ENCODE data around the gene CFB. TPM values are rescaled to one million over a fixed set of nuclear protein-coding genes. Genes with fewer than 3 reads are reported as not detected.

Gene CFB
- polyA plus RNA-seq, 1 of the 3 experiments (the other 2 are of a cell fraction): 42.1 TPM

DNA sequence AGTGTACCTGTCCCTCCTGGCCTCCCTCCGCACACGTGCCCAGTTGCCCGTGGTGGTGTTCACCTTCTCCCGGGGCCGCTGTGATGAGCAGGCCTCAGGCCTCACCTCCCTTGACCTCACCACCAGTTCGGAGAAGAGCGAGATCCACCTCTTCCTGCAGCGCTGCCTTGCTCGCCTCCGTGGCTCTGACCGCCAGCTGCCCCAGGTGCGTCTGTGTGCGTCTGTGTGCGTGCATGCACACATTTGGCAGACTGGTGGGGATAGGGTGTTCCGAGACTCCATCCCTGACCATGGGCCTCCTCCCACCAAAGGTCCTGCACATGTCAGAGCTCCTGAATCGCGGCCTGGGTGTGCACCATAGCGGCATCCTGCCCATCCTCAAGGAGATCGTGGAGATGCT lies 18.0 kb downstream of the CFB start:
- ChIA-PET POLR2A (no interaction called here), CTCF (interaction anchor here (1.0 kb wide), 1 partner anchor 12 kb away, joined by 7 read pairs; no protein-coding TSS in a partner anchor)
- Histone ChIP-seq H3K9ac (no peak overlapping the region), H2AFZ (ENCODE audit: low read depth) (no peak overlapping the region), H3K27ac (ENCODE audit: low read depth in 2 of 2, low read length in 1 of 2) (no peak overlapping the region), H3F3A (replicated peaks; ENCODE audit: insufficient read depth) (no peaks in the 10 kb centered on the region), H4K20me1 (ENCODE audit: insufficient read depth) (no peaks in the 10 kb centered on the region), H3K4me2 (no peak overlapping the region), H3K4me3 (ENCODE audit: low read depth in 2 of 2, low read length in 1 of 2) (no peak overlapping the region), H3K79me2 (ENCODE audit: insufficient read depth) (peaks cover 21% of the 10 kb centered on the region), H3K9me2 (no peaks in the 10 kb centered on the region), H3K36me3 (replicated peaks in 1 of 2; ENCODE audit: control insufficient read depth in 1 of 2, insufficient read depth in 2 of 2, low read length in 1 of 2) (peaks cover 36 to 83% of the 10 kb centered on the region in 2 experiments), H3K27me3 (ENCODE audit: insufficient read depth) (no peaks in the 10 kb centered on the region), H3K9me3 (no peaks in the 10 kb centered on the region), H3K4me1 (ENCODE audit: control insufficient read depth in 1 of 2, insufficient read depth in 2 of 2, low read depth in 1 of 2, low read length in 1 of 2) (peaks cover 0 to 11% of the 10 kb centered on the region in 2 experiments; a peak in 2 of 4 replicates)
- no peak for TF ChIP-seq POLR2AphosphoS5 (IDR thresholded peaks at IDR 0.05; ENCODE audit: low read depth, low read length)
- TF ChIP-seq, protein P1, sequence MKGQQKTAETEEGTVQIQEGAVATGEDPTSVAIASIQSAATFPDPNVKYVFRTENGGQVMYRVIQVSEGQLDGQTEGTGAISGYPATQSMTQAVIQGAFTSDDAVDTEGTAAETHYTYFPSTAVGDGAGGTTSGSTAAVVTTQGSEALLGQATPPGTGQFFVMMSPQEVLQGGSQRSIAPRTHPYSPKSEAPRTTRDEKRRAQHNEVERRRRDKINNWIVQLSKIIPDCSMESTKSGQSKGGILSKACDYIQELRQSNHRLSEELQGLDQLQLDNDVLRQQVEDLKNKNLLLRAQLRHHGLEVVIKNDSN (IDR thresholded peaks at IDR 0.05; ENCODE audit: borderline replicate concordance, low read depth): no peak
- 95% methylated on average over 19 of the region's 19 CpGs for WGBS (ENCODE audit: low lambda C conversion rate)
- DNase-seq: no peak

DNA sequence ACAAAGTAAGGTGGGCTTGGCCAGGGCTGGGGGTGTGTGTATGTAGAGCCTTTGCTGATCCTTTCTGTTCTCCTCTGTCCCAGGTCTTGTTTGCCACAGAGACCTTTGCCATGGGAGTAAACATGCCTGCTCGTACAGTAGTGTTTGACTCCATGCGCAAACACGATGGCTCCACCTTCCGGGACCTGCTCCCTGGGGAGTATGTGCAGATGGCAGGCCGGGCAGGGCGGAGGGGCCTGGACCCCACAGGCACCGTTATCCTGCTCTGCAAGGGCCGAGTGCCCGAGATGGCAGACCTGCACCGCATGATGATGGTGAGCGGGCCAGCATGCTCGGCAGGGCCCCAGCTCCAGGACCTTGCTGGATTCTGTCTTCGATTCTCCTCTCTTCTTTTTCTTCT lies 19.8 kb downstream of the CFB start:
- WGBS (ENCODE audit: low lambda C conversion rate): 95% methylated on average over 13 of the region's 13 CpGs
- Histone ChIP-seq H2AFZ (ENCODE audit: low read depth) (no peak overlapping the region), H3K4me3 (ENCODE audit: low read depth in 2 of 2, low read length in 1 of 2) (no peak overlapping the region), H3K4me2 (no peak overlapping the region), H4K20me1 (ENCODE audit: insufficient read depth) (no peaks in the 10 kb centered on the region), H3K4me1 (ENCODE audit: control insufficient read depth in 1 of 2, insufficient read depth in 2 of 2, low read depth in 1 of 2, low read length in 1 of 2) (peaks cover 5 to 10% of the 10 kb centered on the region in 2 experiments; a peak in 1 of 4 replicates), H3K9ac (no peak overlapping the region), H3K9me2 (no peaks in the 10 kb centered on the region), H3K79me2 (ENCODE audit: insufficient read depth) (peaks cover 11% of the 10 kb centered on the region; the same call in 1 of the 2 replicates), H3K9me3 (no peaks in the 10 kb centered on the region), H3K27me3 (ENCODE audit: insufficient read depth) (no peaks in the 10 kb centered on the region), H3F3A (replicated peaks; ENCODE audit: insufficient read depth) (peaks cover 3% of the 10 kb centered on the region), H3K27ac (ENCODE audit: low read depth in 2 of 2, low read length in 1 of 2) (no peak overlapping the region), H3K36me3 (replicated peaks in 1 of 2; ENCODE audit: control insufficient read depth in 1 of 2, insufficient read depth in 2 of 2, low read length in 1 of 2) (peaks cover 31 to 90% of the 10 kb centered on the region in 2 experiments)
- TF ChIP-seq, protein P2, sequence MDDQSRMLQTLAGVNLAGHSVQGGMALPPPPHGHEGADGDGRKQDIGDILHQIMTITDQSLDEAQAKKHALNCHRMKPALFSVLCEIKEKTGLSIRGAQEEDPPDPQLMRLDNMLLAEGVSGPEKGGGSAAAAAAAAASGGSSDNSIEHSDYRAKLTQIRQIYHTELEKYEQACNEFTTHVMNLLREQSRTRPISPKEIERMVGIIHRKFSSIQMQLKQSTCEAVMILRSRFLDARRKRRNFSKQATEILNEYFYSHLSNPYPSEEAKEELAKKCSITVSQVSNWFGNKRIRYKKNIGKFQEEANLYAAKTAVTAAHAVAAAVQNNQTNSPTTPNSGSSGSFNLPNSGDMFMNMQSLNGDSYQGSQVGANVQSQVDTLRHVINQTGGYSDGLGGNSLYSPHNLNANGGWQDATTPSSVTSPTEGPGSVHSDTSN (IDR thresholded peaks at IDR 0.05): no peak
- no peak for DNase-seq
- POLR2A ChIA-PET: no interaction called here
- CTCF ChIA-PET: no interaction called here

DNA sequence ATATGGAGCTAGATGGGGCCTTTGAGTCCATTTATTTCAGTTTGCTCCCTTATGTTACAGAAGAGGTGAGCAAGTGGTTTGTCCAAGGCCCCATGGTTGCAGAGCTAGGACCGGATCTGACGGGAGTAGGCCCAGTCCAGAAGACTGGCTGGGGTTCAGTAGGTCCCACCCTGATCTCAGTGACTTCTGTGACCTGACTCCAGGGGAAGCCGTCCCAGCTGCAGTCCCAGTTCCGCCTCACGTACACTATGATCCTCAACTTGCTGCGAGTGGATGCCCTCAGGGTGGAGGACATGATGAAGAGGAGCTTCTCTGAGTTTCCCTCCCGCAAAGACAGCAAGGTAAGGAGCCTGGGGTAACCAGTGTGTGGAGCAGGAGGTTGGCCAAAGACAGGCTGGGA lies 20.6 kb downstream of the CFB start:
- 94% methylated on average over 4 of the region's 7 CpGs for WGBS (ENCODE audit: low lambda C conversion rate)
- Histone ChIP-seq H3K4me2 (no peak overlapping the region), H3K9me2 (no peaks in the 10 kb centered on the region), H4K20me1 (ENCODE audit: insufficient read depth) (no peaks in the 10 kb centered on the region), H3K79me2 (ENCODE audit: insufficient read depth) (peaks cover 15% of the 10 kb centered on the region; the same call in 1 of the 2 replicates), H3K4me3 (ENCODE audit: low read depth in 2 of 2, low read length in 1 of 2) (no peak overlapping the region), H3K4me1 (ENCODE audit: control insufficient read depth in 1 of 2, insufficient read depth in 2 of 2, low read depth in 1 of 2, low read length in 1 of 2) (peaks cover 5 to 18% of the 10 kb centered on the region in 2 experiments; a peak in 1 of 4 replicates), H3K9ac (no peak overlapping the region), H3K27ac (ENCODE audit: low read depth in 2 of 2, low read length in 1 of 2) (no peak overlapping the region), H3K27me3 (ENCODE audit: insufficient read depth) (no peaks in the 10 kb centered on the region), H3K9me3 (no peaks in the 10 kb centered on the region), H3K36me3 (replicated peaks in 1 of 2; ENCODE audit: control insufficient read depth in 1 of 2, insufficient read depth in 2 of 2, low read length in 1 of 2) (peaks cover 25 to 82% of the 10 kb centered on the region in 2 experiments), H2AFZ (ENCODE audit: low read depth) (no peak overlapping the region), H3F3A (replicated peaks; ENCODE audit: insufficient read depth) (peaks cover 7% of the 10 kb centered on the region)
- ChIA-PET POLR2A (no interaction called here), CTCF (interaction anchor here (5.1 kb wide), 1 partner anchor 14 kb away, joined by 29 read pairs; no protein-coding TSS in a partner anchor)
- TF ChIP-seq FOXM1 (IDR thresholded peaks at IDR 0.05; ENCODE audit: low read depth): no peak
- TF ChIP-seq YY1 (IDR thresholded peaks at IDR 0.05; ENCODE audit: low read depth): no peak
- TF ChIP-seq SIN3A (IDR thresholded peaks at IDR 0.05; ENCODE audit: borderline replicate concordance, low read depth, low read length): no peak
- TF ChIP-seq, protein P3, sequence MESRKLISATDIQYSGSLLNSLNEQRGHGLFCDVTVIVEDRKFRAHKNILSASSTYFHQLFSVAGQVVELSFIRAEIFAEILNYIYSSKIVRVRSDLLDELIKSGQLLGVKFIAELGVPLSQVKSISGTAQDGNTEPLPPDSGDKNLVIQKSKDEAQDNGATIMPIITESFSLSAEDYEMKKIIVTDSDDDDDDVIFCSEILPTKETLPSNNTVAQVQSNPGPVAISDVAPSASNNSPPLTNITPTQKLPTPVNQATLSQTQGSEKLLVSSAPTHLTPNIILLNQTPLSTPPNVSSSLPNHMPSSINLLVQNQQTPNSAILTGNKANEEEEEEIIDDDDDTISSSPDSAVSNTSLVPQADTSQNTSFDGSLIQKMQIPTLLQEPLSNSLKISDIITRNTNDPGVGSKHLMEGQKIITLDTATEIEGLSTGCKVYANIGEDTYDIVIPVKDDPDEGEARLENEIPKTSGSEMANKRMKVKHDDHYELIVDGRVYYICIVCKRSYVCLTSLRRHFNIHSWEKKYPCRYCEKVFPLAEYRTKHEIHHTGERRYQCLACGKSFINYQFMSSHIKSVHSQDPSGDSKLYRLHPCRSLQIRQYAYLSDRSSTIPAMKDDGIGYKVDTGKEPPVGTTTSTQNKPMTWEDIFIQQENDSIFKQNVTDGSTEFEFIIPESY (IDR thresholded peaks at IDR 0.05; ENCODE audit: borderline replicate concordance, low read depth): no peak
- TF ChIP-seq SMC3 (IDR thresholded peaks at IDR 0.05; ENCODE audit: low read depth, low read length): no peak
- TF ChIP-seq, protein P4, sequence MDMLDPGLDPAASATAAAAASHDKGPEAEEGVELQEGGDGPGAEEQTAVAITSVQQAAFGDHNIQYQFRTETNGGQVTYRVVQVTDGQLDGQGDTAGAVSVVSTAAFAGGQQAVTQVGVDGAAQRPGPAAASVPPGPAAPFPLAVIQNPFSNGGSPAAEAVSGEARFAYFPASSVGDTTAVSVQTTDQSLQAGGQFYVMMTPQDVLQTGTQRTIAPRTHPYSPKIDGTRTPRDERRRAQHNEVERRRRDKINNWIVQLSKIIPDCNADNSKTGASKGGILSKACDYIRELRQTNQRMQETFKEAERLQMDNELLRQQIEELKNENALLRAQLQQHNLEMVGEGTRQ (IDR thresholded peaks at IDR 0.05; ENCODE audit: borderline replicate concordance, low read depth, low read length): no peak
- TF ChIP-seq RCOR1 (IDR thresholded peaks at IDR 0.05; ENCODE audit: low read length): no peak
- DNase-seq: no peak
